Colonic mucosa (tissue), 4 donors: ENCODE measurements around the gene ZFAND3. TPM values are rescaled to one million over a fixed set of nuclear protein-coding genes. Genes with fewer than 3 reads are reported as not detected.

Experiments
- DNase-seq: peaks from one replicate; pipeline ENCODE4 v3.0.0-alpha.2; 2020
- H3K27ac ChIP-seq: fragments of 200-600 bp; one replicate; pipeline ENCODE4 v1.8.0; 2021
- H3K27me3 ChIP-seq: fragments of 200-600 bp; one replicate; pipeline ENCODE4 v1.8.0; 2021
- H3K36me3 ChIP-seq: fragments of 200-600 bp; one replicate; pipeline ENCODE4 v1.8.0; 2021
- H3K4me1 ChIP-seq: fragments of 200-600 bp; one replicate; pipeline ENCODE4 v1.8.0; 2021; ENCODE audit warnings: mild to moderate bottlenecking
- H3K4me3 ChIP-seq: fragments of 200-600 bp; one replicate; pipeline ENCODE4 v1.8.0; 2021
- H3K9ac ChIP-seq, 2 donors: one replicate each; pipeline ENCODE4 v1.7.0; 2013; ENCODE audit warnings: control low read depth in 2 of 2, low read depth in 2 of 2, low read length in 2 of 2
- H3K9me3 ChIP-seq: fragments of 200-600 bp; one replicate; pipeline ENCODE4 v1.8.0; 2021
- intact Hi-C: fragments of 100-400 bp; cut with DNase I; formaldehyde crosslinking; loops from one replicate; pipeline ENCODE4 v1.14.1; 2022
- total RNA-seq, 2 donors: library from RNA; stranded (reverse); fragmentation: NEBNext Ultra II Directional in 1 of 2; extraction: Animal tissue kit (Norgen Biotek cat#: 25700) in 1 of 2; gene quantifications; one replicate each; pipeline ENCODE4 v1.2.1, GENCODE V29; 2021
- TF ChIP-seq, protein P1 (sequence below): fragments of 200-600 bp; IDR thresholded peaks from one replicate; pipeline ENCODE4 v1.8.0; 2022; ENCODE audit warnings: antibody characterized with exemption, mild to moderate bottlenecking
- donor health status: healthy.
- donor health status: DM: no; HTN: no; CAD: no.
- donor health status: DM: no; HTN: no; CAD: no.

ZFAND3 gene
- total RNA-seq, 2 donors from 2014 or later = 42.0 to 96.8 TPM

DNA sequence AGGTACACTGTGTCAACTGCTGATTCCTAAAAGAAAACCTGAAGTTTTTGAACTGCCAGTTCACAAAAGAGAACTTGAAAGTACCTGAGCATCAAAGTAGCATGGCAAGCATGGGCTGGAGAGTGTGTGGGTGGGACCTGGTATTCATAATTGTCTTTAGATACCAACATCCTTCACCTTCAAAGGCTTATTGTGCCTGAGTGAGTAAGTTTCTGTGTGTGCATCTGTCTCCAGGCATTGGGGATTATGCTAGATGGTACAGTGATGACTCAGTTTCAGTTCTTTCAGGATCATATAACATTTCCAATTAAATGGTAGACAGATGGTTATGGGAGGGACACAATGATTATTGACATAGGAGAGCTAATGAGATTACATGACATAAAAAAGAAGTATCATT lies 238.5 kb downstream of the ZFAND3 start:
- H3K36me3 ChIP-seq = no peaks in the 10 kb centered on the region
- no peak overlapping the region for H3K4me3 ChIP-seq
- H3K9me3 ChIP-seq = no peaks in the 10 kb centered on the region
- intact Hi-C loops = no loop called here
- TF ChIP-seq, protein P1, sequence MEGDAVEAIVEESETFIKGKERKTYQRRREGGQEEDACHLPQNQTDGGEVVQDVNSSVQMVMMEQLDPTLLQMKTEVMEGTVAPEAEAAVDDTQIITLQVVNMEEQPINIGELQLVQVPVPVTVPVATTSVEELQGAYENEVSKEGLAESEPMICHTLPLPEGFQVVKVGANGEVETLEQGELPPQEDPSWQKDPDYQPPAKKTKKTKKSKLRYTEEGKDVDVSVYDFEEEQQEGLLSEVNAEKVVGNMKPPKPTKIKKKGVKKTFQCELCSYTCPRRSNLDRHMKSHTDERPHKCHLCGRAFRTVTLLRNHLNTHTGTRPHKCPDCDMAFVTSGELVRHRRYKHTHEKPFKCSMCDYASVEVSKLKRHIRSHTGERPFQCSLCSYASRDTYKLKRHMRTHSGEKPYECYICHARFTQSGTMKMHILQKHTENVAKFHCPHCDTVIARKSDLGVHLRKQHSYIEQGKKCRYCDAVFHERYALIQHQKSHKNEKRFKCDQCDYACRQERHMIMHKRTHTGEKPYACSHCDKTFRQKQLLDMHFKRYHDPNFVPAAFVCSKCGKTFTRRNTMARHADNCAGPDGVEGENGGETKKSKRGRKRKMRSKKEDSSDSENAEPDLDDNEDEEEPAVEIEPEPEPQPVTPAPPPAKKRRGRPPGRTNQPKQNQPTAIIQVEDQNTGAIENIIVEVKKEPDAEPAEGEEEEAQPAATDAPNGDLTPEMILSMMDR = no peak
- no peak overlapping the region for H3K9ac ChIP-seq
- no peak for DNase-seq
- no peaks in the 10 kb centered on the region for H3K4me1 ChIP-seq
- no peaks in the 10 kb centered on the region for H3K27me3 ChIP-seq
- no peak overlapping the region for H3K27ac ChIP-seq

DNA sequence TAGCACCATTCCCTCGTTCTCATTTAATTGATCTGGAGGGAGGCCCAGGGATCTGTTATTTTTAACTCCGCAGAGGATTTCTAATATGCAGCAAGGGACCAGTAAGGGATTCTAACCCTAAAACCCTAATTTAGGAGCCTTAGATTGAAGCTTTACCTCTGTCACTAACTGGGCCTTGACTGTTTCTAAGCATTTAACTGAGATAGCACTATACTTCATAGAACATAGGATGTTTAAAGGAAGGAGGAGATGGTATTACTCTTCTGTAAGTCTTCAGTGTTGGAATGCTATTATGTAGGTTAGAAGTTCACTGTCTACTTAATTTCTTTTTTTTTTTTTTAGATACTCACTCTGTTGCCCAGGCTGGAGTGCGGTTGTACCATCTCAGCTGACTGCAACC lies 242.5 kb downstream of the ZFAND3 start:
- H3K9ac ChIP-seq = no peak overlapping the region
- no peaks in the 10 kb centered on the region for H3K27me3 ChIP-seq
- H3K36me3 ChIP-seq = no peaks in the 10 kb centered on the region
- TF ChIP-seq, protein P1 = no peak
- DNase-seq = no peak
- no peaks in the 10 kb centered on the region for H3K9me3 ChIP-seq
- H3K4me1 ChIP-seq = no peaks in the 10 kb centered on the region
- no peak overlapping the region for H3K4me3 ChIP-seq
- H3K27ac ChIP-seq = no peak overlapping the region
- intact Hi-C loops = no loop called here

DNA sequence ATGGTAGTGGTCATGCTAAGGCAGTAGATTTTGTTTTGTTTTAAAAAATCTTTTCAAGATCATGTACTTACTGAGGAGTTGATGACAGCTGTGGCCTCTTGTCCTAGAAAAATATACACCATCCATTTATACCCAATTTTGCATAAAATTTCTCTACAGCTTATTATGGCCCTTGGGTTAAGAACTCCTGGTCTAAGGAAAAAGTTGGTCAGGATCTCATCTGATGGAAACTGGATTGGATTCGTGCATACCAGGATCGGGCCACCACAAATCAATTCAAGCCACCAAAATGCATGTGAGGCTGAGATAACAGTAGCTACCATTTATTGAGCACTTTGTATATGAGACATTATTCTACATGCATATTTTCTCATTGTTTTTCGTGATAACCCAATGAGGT lies 244.4 kb downstream of the ZFAND3 start:
- no peak overlapping the region for H3K4me3 ChIP-seq
- no peak for DNase-seq
- H3K27ac ChIP-seq = no peak overlapping the region
- H3K27me3 ChIP-seq = no peaks in the 10 kb centered on the region
- no peaks in the 10 kb centered on the region for H3K36me3 ChIP-seq
- TF ChIP-seq, protein P1 = no peak
- no peaks in the 10 kb centered on the region for H3K9me3 ChIP-seq
- no peaks in the 10 kb centered on the region for H3K4me1 ChIP-seq
- H3K9ac ChIP-seq = no peak overlapping the region
- intact Hi-C loops = no loop called here

DNA sequence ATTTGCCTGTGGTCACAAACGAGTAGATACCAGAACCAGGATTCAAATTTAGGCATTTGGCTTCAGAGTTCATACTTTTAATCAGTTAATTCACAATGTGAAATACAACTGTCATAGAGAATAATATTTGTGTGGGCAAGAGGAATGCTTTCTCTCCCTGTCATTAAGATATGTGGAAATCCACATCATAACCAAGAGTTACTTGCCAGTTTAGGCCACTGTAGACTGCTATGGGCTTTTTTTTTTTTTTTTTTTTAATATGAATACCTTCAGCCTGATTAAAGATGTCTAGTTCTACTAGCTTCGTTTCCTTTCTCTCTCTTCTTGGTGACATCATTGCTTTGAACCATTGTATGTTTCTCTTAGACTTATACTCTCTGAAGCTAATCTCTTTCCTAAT lies 244.9 kb downstream of the ZFAND3 start:
- Histone ChIP-seq H3K4me3 (no peak overlapping the region), H3K9ac (no peak overlapping the region), H3K9me3 (no peaks in the 10 kb centered on the region), H3K36me3 (no peaks in the 10 kb centered on the region), H3K27me3 (no peaks in the 10 kb centered on the region), H3K27ac (no peak overlapping the region), H3K4me1 (no peaks in the 10 kb centered on the region)
- no peak for DNase-seq
- intact Hi-C loops = no loop called here
- TF ChIP-seq, protein P1 = no peak

DNA sequence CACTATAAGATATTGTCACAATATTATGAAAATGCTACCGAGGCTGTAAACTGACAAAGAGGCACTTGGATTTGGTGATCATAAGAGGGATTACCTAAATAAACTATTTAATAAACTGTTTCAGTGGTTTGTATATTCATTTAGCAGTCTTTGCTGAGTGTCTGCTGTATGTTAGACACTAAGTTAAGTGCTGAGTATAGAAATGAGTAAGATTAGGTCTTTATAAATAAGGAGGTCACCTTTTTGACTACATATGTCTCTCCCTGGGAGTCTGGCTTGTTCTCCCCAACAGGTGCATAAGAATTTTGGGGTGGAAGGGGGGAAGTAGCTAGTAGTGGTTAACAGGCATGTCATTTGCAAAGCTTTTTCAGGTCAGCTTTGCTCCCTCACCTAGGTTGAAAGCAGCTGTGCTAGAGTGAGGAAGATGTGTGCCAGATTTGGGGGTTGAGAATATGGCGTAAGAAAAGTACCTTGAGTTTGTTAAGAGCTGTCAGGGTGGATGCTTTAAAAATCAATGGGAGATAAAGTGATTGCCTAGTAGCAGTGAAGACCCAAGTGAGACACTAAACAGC lies 246.3 kb downstream of the ZFAND3 start:
- no peak overlapping the region for H3K9ac ChIP-seq
- H3K4me1 ChIP-seq = no peaks in the 10 kb centered on the region
- no peaks in the 10 kb centered on the region for H3K9me3 ChIP-seq
- TF ChIP-seq, protein P1 = no peak
- no peak for DNase-seq
- no peaks in the 10 kb centered on the region for H3K36me3 ChIP-seq
- no peaks in the 10 kb centered on the region for H3K27me3 ChIP-seq
- H3K27ac ChIP-seq = no peak overlapping the region
- intact Hi-C loops = no loop called here
- no peak overlapping the region for H3K4me3 ChIP-seq
